HL-60/S4 treated with phorbol 12-myristate 13-acetate at 8.2 ng/mL for 4 days and 3 days (cell line): ENCODE measurements around the gene CAMK2A.

Source experiments
- in situ Hi-C: fragments of 300-500 bp; cut with MboI; formaldehyde crosslinking; loops from 2 replicates; pipeline ENCODE4 v1.15.0; 2022; ENCODE audit warnings: low sequenced_read_pairs

The CAMK2A gene

DNA sequence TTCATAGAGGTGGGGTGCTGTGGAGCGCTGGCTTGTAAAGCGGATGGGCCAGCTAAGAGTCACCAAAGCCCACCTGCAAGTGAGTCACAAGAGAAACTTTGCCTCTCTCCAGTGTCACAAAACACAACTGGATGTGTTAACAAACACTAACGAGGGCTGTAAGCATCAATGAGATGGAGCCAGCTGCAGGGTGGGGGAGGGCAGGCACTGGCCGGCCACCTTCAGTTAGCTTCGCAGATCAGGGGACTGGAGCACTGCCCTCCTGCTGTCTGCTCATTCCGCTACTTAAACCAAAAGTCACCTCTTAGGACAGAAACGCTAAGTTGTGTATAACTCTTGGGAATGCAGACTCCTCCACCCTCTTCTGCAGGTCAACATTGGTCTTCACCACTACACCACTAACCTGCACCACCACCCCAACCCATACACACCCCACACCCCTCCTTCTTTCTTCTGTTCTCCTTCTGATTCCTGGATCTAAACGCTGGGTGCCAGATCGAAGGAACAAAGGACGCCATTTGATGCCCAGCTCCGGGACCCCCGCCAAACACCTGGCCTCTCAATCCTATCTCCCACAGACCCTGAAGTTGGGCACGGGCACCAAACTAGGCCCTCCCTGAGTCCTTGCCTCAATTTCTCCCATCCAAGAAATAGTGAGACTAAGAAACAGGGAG lies 11.1 kb upstream of the CAMK2A start:
- in situ Hi-C loops, result no loop called here

DNA sequence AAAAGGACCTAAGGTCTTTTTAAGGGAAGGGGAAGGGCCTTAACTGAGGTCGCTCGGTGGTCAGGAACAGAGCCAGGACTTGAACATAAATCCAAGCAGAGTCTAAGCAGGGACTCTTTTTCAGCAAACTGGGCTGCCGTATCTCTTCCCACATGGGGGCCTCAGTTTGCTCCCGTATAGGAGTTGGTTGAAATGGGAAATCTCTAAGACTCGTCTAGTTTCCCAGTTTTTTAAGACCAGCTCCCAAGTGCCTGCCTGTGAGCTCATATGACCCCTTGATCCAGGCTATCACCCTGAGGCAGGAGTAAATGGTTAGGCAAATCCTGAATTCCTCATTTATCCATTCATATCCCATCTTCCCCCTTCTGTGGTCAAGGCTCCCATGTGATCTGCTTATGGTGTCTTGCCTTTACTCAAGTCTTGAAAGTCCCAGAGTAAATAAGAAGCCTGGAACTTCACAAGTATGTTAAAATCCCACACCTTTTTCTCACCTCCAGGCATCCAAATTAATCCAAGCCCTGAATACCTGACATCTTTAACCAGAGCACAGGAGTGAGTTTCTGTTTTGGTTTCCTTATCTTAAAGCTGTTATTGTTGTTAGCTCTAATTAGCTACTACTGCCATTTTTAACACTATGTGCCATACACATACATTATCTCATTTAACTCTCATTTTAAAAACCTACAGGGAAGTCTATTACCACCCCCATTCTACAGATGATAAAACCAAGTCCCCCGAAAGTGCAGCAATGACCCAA lies 10.2 kb upstream of the CAMK2A start:
- in situ Hi-C loops, result no loop called here

DNA sequence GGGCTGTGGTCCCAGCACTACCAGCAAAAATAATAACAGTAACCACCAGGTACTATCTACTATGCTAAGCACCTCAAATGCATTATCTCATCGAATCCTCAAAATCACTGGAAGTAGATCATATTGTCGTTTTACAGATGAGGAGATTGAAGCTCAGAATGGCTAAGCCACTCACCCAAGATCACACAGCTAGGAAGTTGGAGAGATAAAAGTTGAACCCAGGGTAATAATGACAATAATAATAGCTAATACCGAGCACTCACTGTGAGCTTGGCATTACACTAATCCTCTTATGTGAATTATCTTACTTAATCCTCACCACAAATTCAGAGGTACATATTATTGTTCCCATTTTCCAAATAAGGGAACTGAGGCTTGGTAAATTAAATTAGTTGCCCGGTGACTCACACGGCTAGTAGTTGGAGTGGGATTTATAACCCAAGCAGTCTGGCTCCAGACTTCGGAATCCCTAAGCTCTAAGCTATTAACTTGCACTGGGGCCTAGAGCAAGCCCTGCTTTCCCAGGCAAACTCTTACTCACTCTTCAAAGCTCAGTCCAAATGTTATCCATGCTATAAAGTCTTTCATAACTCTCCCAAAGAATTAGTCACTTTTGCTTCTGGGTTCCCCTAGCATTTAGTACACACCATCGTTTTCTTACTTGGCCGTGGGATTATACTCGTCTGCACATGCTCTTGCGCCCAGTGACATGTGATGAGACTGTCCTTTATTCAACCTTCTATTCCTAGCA lies 9.3 kb upstream of the CAMK2A start:
- in situ Hi-C loops, result no loop called here

DNA sequence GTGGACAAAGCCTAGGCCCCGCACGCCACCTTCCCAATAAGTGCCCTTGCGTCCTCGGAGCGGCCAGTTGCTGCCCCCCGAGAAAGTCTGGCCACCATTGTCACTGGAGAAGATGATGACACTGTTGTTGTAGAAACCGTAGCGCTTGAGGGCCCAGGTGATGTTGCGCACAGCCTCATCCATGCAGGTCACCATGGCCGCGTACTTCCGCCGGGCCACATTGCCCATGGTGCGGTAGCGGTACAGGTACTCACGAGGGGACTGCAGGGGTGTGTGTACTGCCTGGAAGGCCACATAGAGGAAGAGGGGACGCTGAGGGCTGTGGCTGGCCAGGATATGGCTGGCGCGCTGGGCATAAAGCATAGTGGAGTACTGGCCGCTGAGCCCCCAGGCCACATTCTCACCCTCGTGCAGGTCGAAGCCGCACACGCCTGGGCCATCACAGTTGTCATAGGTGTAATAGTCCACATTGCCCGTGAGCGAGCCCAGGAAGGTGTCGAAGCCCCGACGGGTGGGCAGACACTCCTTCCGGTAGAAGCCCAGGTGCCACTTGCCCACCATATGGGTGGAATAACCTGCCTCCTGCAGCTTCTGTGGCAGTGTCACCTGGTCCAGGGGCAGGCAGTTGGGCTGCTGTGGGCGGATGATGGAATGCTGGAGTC lies 8.5 kb upstream of the CAMK2A start:
- in situ Hi-C loops, result no loop called here

DNA sequence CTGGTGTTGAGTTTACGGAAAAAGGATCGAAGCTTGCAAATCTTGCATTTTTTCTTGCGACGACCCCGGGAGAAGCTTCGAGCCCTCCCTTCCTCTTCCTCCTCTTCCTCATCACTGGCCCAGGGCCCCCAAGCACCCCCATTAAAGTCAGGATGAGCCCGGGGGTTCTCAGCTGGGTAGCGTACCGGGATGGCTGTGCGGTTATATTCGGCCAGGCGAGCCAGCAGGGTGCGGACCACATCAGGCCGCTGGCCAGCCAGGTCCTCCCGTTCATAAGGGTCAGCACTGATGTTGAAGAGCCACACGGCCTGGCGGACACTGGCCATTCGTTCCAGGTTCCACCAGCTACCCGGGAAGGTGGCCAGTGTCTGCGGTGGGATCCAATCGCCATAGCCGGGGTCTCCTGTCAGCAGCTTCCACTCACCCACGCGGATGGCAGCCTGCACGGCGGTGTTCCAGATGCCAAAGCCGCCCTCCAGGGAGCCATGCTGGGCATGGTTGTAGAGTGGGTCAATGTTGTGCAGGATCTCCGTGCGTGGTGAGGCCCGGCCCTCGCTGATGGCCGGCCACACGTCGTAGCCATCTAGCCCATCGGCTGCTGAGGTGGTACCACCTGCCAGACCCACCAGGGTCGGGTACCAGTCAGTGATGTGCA lies 7.8 kb upstream of the CAMK2A start:
- in situ Hi-C loops, result no loop called here

DNA sequence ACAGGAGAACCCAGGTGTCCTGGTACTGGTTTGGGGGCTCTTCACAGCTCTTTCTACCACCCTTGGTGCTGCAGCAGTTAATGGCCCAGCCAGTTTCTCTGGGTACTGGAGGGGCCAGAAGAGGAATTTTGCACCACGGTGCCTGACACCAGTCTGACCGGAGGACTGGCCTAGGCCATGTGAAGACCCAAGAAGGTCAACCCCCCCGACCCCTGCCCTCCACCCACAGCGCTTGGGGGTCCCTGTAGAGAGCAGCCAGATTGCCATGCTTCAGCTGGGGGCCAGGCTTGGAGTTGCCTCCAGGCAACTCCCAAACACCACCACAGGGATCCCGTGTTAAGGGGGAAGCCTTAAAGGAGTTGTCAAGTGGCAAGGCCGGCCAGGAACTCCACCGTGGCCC lies 6.9 kb upstream of the CAMK2A start:
- in situ Hi-C loops, result no loop called here

DNA sequence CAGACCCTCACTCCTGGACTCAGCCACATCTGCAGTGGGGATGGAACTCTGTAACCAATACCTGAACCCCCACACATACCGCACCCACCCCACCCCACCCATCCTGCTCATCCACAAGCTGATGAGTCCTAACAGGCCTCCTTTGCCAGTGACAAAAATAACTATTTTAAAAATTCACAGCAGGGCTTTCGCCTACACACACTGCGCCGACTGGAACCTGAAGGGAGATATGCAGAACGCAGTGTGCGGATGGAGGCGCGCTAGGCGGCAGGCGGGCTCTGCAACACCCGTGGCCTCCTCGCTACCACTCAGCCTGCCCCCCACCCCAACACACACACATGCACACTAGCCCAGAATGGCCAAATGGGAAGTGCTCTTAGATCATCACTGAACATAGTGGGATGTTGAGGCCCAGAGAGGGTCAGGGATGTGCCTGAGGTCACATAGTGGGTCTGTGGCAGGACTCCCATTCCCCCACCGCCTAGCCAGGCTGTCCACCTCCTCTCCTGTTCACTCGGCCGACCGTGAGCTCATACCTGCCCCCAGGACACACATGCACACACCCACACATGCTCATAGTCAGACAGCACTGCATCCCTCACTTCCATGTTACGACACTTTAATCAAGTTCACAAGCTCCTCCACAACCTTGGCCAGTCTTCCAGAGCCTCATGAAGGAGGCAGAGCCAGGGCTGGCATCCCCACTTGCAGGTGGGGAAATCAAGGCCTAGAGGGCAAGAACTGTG lies 6.3 kb upstream of the CAMK2A start:
- in situ Hi-C loops, result no loop called here

DNA sequence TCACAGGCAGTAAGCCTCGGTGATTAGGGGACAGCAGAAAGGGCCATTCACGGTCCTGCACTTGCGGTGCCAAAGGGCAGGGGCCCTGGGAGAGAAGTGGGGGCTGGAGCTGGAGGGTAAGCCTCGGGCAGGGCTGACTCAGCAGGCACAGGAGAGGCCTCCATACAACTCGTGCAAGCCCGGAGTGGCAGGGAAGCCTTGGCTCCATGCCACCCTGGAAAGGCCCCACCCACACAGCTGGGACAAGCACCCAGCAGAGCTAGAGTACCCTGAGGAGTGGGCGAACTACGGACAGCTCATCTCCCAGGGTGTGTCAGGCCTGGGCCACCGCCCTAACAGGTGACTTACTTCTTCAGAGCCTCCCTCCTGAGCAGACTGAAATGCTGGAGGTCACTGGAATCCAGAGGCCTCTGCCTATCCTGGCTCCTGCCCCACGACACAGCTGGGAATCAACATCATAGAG lies 5.6 kb upstream of the CAMK2A start:
- in situ Hi-C loops, result no loop called here

DNA sequence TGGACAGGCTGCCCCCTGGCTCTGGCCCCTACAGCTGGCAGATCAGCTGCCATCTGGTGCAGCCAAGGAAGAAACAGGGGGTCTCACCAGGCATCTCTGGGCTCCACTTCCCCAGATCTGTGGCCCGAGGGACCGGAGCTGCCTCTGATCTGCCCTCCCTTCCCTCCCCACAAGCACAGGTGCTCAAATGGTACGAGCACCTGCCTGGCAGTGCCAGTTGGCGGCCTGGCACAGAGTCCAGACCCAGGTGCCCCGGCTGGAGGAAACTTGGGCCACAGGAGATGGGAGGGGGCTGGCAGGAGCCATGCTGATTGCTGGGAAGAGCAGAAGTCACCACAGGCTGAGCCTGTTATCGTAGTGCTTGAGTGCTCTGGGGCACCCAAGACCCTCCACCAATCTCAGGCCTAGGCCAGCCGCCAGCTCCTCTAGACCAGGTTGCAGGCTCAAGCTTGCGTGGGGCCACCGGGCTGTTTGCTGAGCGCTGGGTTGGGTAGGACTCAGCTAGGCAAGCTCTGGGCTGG lies 5.0 kb upstream of the CAMK2A start:
- in situ Hi-C loops, result no loop called here

DNA sequence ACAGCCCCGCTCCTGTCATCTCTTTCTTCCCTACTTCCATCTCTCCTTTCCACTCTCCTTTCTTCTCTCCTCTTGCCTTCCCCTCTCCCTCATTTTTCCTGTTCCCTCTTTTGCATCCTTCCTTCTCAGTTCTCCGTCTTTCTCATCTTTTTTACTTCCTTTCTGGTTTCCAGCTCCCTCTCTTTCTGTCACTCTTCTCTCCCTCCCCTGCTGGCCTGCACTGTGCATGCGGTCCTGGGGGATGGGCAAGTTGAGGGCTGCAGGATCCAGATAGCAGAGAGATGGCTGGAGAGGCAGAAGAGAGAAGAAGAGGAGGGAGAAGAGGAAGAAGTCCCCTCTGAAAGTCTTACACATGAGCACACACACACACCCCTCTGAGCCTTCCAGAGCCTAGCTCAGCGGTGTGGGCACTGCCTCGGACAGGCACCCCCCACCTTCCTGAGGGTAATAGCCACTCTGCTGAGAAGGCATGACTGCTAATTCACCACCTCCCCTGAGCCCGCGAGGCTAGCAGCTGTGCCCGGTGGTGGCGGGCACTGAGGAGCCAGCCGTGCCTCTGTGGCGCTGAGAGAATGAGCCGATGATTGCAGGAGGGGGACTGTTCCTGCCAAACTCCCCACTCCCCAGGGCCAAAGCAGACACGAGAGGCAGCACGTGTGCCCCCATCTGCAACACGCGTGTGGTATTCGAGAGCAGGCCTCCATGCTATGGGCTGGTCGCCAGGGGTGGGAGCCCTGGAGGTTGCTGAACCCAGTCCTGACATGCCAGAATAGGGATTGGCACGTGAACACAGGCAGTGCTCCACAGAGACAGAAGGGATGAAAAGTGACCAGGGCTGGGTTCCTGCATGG lies 3.7 kb upstream of the CAMK2A start:
- in situ Hi-C loops, result no loop called here

DNA sequence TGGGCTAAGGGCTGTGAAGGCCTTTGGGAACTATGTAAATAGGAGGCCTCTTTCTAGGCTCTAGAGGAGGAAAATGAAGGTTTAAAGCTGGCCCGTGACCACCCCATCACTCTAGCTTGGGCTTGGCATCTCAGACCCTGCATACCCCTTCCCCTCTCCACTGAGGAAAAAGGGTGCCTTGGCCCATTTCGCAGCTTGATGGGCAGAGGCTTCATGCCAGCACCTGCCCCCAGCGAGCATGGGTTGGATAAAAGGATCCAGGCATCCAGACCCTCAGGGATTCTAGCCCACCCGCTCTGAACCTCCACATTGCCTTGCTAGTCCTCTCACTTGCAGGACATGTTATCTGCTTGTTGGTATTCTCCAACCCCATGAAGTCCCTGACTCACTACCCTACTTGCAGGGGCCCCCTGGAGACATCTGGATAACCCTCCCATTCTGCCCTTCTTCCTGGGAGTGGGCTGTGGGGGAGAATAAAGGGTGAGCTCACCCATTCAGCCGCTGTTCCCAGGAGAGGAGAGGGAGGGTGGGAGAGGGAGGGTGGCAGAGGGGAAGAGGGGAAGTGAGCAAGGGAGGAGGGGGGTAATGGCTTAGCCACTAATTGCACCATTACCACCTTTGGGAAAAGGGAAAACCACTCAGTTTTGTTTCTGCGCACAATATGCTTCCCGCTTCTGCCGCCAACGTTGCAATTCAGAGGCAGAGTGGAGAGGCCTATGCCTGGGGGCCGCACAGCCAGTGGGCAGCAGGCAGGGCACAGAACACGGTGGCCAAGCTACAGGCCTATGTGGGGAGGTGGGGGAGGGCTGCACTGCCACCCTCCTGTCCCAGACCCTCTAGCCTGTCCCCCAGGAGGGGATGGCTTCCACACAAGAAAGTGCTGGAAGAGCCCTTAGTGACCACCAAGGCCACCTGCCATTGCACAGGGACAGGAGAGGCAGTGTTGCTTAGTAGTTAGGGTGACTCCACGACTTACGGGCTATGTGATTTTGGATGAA lies 2.1 kb upstream of the CAMK2A start:
- in situ Hi-C loops, result no loop called here

DNA sequence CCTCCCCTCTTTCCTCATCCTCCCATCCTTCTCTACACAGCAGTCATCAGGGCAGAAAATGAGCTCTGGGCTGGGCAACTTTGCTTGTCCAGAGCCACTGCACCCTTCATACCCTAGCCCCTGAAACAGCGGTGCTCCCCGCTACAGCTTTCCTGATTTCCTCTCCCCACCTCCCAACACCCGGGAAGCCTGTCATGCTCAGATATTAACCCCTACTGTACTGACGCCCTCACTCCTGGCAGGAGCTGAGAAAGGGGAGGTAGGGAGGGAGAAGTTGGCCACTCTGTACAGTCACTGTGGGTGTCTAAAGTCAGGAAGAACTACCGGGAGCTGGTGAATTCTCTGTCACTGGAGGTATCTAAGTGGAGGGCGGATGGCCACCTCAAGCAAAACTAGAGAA lies 782 bp downstream of the CAMK2A start:
- in situ Hi-C loops, result no loop called here

DNA sequence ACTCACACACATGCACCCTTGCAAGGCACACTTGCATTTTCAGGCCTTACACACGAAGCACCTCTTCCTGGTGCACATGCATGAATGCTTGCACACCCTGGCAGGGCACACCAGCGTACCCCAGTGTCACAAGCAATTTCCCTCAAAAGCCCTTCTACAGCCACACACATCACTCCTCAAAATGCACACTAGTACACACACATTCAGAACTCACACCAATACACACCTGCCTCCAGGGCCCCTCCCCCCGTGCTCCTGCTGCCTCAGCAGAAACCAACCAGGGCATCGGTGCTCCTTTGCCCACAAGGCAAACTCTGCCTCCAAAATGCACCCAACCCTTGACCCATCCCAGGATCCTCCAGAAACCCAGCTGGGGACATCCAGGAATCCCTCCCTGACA lies 1.2 kb downstream of the CAMK2A start:
- in situ Hi-C loops, result no loop called here

DNA sequence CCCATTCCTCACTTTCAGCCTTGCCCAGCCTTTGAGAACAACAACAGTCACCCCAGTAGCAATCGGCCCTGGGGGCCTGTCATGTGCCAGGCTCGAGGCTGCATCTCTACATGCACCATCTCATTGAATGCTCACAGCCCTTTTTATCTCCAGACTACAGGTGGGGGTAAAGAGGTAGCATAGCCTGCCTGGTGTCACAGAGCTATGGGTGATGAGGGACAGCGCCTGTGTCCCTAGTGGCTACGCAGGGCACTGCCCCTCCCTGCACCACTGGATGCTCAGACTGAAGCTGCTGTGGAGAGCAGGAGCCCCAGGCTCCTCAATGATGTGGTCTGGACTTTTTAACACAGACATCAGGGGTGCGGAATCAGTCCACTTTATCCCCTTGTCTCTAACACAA lies 2.8 kb downstream of the CAMK2A start:
- in situ Hi-C loops, result no loop called here

DNA sequence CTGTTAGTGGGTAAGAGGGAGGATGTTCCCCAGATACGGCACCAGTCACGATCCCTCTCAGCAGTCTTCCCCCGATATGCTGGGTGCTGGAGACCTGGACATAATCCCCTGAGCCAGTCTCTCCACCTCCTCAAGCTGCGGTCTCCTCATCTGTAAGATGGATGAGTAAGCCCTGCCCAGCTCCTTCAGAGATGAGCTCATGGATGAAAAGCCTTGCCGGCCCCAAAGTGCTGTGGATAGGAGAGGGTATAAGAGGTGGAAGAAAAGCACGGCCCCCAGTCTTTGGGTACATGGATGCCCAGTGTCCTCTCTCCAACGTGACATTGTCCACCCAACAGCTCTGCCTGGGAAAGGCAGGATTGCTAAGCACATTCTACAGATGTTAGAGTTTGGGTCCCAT lies 4.5 kb downstream of the CAMK2A start:
- in situ Hi-C loops, result no loop called here

DNA sequence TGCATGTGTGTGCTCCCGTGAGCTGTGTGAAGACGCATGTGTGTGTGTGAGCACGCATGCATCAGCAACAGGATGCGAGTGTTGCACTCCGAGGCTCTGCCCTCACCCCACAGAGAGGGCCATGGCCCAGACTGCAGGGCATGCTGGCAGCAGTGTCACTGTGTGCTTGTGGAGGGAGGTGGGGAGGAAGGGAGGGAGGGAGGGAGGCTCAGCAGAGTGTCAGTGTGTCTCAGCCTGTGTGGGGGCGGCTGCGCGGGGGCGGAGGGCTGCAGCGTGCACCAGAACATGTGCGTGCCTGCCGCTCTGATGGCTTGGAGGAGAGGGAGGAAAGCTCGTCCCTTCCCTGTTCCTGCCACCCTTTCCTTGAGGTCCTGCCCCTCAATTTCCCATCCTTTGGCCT lies 5.3 kb downstream of the CAMK2A start:
- in situ Hi-C loops, result no loop called here

DNA sequence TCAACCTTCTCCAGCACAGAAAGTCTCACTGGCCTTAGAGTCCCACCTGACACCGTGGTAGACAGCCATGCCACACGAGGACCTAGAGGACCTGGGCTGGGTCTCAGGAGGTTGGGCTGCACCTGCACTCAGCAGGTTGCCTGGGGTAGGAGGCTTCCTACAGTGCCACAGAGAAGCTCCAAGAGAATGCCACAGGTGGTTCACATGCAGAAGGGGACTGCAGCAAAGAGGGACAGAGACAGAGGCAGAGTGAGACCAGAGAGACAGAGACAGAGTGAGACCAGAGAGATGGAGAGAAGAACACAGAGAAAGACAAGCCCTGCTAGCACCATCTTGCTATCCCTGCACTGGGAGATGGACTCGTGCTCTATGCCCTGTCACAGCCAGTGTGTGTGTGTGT lies 5.7 kb downstream of the CAMK2A start:
- in situ Hi-C loops, result no loop called here

DNA sequence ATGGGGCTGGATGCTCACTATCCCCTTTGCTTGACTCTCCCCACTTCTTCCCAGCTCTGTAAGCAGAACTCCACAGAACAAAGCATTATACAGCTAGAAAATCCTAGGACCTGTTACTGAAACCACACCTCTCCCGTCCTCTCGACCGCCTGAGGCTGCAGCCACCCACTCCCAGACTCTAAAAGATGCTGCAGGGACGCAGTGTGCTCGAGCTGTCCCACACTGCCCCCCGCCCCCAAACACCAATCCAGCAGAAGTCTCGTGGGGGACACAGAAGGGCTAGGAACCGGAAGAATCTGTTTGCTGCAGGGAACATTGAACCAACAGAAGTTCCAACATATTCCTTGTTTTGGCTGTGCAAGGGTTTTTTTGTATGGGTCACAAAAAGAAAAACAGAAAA lies 7.6 kb downstream of the CAMK2A start:
- in situ Hi-C loops, result no loop called here
